ENCODE measurements around the gene MED28.

DNA sequence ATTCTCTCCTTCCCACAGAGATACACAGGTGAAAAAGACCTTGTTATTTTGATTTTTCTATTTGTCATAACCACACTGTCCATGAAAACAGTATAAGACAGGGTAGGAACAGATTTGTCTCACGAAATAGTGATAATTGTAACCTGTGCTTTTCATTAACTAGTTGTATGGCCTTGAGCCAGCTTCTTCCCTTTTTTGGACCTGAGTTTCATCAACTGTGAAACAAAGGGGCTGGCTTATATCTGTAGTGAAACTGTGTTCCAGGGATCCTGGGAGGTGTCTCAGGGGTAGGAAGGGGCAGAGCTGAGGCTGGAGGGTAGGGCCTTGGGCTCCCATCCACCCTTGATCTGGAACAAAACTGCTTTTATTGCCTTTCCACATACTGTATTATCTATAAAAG lies 50.9 kb downstream of the MED28 start:
- TF ChIP-seq POLR2A (IDR thresholded peaks at IDR 0.05), result no peak
- TF ChIP-seq, protein P1, sequence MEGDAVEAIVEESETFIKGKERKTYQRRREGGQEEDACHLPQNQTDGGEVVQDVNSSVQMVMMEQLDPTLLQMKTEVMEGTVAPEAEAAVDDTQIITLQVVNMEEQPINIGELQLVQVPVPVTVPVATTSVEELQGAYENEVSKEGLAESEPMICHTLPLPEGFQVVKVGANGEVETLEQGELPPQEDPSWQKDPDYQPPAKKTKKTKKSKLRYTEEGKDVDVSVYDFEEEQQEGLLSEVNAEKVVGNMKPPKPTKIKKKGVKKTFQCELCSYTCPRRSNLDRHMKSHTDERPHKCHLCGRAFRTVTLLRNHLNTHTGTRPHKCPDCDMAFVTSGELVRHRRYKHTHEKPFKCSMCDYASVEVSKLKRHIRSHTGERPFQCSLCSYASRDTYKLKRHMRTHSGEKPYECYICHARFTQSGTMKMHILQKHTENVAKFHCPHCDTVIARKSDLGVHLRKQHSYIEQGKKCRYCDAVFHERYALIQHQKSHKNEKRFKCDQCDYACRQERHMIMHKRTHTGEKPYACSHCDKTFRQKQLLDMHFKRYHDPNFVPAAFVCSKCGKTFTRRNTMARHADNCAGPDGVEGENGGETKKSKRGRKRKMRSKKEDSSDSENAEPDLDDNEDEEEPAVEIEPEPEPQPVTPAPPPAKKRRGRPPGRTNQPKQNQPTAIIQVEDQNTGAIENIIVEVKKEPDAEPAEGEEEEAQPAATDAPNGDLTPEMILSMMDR (IDR thresholded peaks at IDR 0.05), result no peak

All from lower leg skin (tissue), 3 donors.